HG02870 (cell line): ENCODE results near the gene TMBIM6.

Experiments used
- ATAC-seq: cut with Tn5 transposase; IDR thresholded peaks from one replicate; pipeline ENCODE4 v1.9.1; 2021; ENCODE audit warnings: mild to moderate bottlenecking, moderate library complexity; ENCODE audit not compliant: unreplicated experiment

Gene TMBIM6

DNA sequence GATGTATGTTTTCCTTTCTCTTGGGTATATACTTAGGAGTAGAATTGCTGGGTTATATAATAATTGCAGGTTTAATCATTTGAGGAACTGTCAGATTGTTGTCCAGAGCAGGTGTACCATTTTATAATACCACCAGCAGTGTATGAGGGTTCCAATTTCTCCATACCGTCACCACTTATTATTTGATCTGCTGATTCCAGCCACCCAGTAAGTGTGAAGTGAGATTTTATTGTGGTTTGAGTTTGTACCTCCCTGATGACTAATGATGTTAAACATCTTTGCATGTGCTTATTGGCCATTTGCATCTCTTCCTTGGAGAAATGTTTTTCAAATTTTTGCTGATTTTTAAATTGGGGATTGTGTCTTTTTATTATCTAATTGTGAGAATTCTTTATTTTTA is 71.8 kb downstream of the TMBIM6 start:
- no peak for ATAC-seq
